Neural cell (in vitro differentiated cells): ENCODE results near the gene GALNT16. TPM values are rescaled to one million over a fixed set of nuclear protein-coding genes. Genes with fewer than 3 reads are reported as not detected.

ENCODE experiments used
- H2AFZ ChIP-seq: fragments of 200-600, 300-800 bp; sonication (generic), shearing (Covaris generic); 2 replicates; pipeline ENCODE4 v1.6.0; 2014; ENCODE audit warnings: low read depth, mild to moderate bottlenecking, antibody characterized with exemption, low read length, moderate library complexity
- H3F3A ChIP-seq: fragments of 200-600 bp; shearing (Covaris generic); 2 replicates; pipeline ENCODE4 v1.6.1; 2016; ENCODE audit warnings: mild to moderate bottlenecking, moderate library complexity, mixed read lengths, antibody characterized with exemption, low read length; ENCODE audit not compliant: insufficient read depth, poor library complexity, severe bottlenecking
- H3K27ac ChIP-seq: fragments of 200-600, 300-800 bp; sonication (generic), shearing (Covaris generic); 2 replicates; pipeline ENCODE4 v1.5.1; 2014; ENCODE audit warnings: mild to moderate bottlenecking, low read length, moderate library complexity
- H3K27me3 ChIP-seq: fragments of 300-800, 200-600 bp; sonication (generic), shearing (Covaris generic); 2 replicates; pipeline ENCODE4 v1.6.0; 2014; ENCODE audit warnings: mild to moderate bottlenecking, low read depth, low read length, moderate library complexity; ENCODE audit not compliant: insufficient read depth
- H3K36me3 ChIP-seq: fragments of 300-800, 200-600 bp; sonication (generic), shearing (Covaris generic); 2 replicates; pipeline ENCODE4 v1.5.1; 2014; ENCODE audit warnings: mild to moderate bottlenecking, antibody characterized with exemption, low read length, moderate library complexity; ENCODE audit not compliant: insufficient read depth
- H3K4me2 ChIP-seq: fragments of 300-800, 200-600 bp; sonication (generic), shearing (Covaris generic); 2 replicates; pipeline ENCODE4 v1.6.0; 2014; ENCODE audit warnings: mild to moderate bottlenecking, low read length
- H3K4me3 ChIP-seq: fragments of 300-800, 200-600 bp; sonication (generic), shearing (Covaris generic); 2 replicates; pipeline ENCODE4 v1.5.1; 2014; ENCODE audit warnings: mild to moderate bottlenecking, low read length, moderate library complexity
- H3K79me2 ChIP-seq: fragments of 200-600 bp; shearing (Covaris generic); replicated peaks from 2 replicates; pipeline ENCODE4 v1.6.0; 2014; ENCODE audit warnings: mild to moderate bottlenecking, low read length, moderate library complexity; ENCODE audit not compliant: insufficient read depth
- H3K9ac ChIP-seq: fragments of 300-800, 200-600 bp; sonication (generic), shearing (Covaris generic); 2 replicates; pipeline ENCODE4 v1.6.1; 2016; ENCODE audit warnings: mild to moderate bottlenecking, low read length, mixed read lengths
- H3K9me2 ChIP-seq: fragments of 200-600 bp; shearing (Covaris generic); 2 replicates; pipeline ENCODE4 v1.6.1; 2016; ENCODE audit warnings: mild to moderate bottlenecking, low read length, mixed read lengths; ENCODE audit not compliant: insufficient read depth
- H3K9me3 ChIP-seq: fragments of 200-600, 300-800 bp; sonication (generic), shearing (Covaris generic); 2 replicates; pipeline ENCODE4 v1.6.1; 2016; ENCODE audit warnings: mild to moderate bottlenecking, mixed run types, low read length, moderate library complexity, mixed read lengths
- H4K20me1 ChIP-seq: fragments of 200-600 bp; shearing (Covaris generic); 2 replicates; pipeline ENCODE4 v1.6.1; 2016; ENCODE audit warnings: mild to moderate bottlenecking, mixed run types; ENCODE audit not compliant: insufficient read depth
- CTCF ChIP-seq: fragments of 450-650 bp; IDR thresholded peaks from 2 replicates; pipeline ENCODE4 v1.5.1; 2014; ENCODE audit warnings: antibody characterized with exemption, mild to moderate bottlenecking, moderate library complexity; ENCODE audit not compliant: poor library complexity, severe bottlenecking
- EP300 ChIP-seq: fragments of 450-650 bp; conservative IDR thresholded peaks from 2 replicates; pipeline ENCODE4 v1.6.1; 2014; ENCODE audit warnings: antibody characterized with exemption, mild to moderate bottlenecking, moderate library complexity; ENCODE audit not compliant: poor library complexity, severe bottlenecking
- EZH2 ChIP-seq: fragments of 200-600, 300-800 bp; shearing (Covaris generic), sonication (generic); IDR thresholded peaks from 2 replicates; pipeline ENCODE4 v1.6.1; 2014; ENCODE audit warnings: antibody characterized with exemption, low read length, borderline replicate concordance, mild to moderate bottlenecking; ENCODE audit not compliant: insufficient read depth, poor library complexity, severe bottlenecking
- MXI1 ChIP-seq: fragments of 450-650 bp; conservative IDR thresholded peaks from 2 replicates; pipeline ENCODE4 v1.6.1; 2014; ENCODE audit warnings: antibody characterized with exemption, mild to moderate bottlenecking; ENCODE audit not compliant: poor library complexity, severe bottlenecking
- POLR2AphosphoS5 ChIP-seq: IDR thresholded peaks from 2 replicates; pipeline ENCODE4 v1.6.1; 2012
- RAD21 ChIP-seq: fragments of 450-650 bp; conservative IDR thresholded peaks from 2 replicates; pipeline ENCODE4 v1.6.1; 2014; ENCODE audit warnings: antibody characterized with exemption, mild to moderate bottlenecking, moderate library complexity
- REST ChIP-seq: IDR thresholded peaks from 2 replicates; pipeline ENCODE4 v1.6.1; 2012; ENCODE audit warnings: borderline replicate concordance
- SMC3 ChIP-seq: fragments of 450-650 bp; conservative IDR thresholded peaks from 2 replicates; pipeline ENCODE4 v1.6.1; 2014; ENCODE audit warnings: antibody characterized with exemption, mild to moderate bottlenecking, moderate library complexity; ENCODE audit not compliant: poor library complexity
- TAF1 ChIP-seq: IDR thresholded peaks from 2 replicates; pipeline ENCODE4 v1.6.1; 2012; ENCODE audit warnings: low read depth
- polyA plus RNA-seq: library from polyadenylated mRNA; depleted of rRNA; stranded (reverse); fragments of >200 nt; gene quantifications from 2 replicates; pipeline ENCODE4 v1.2.3, GENCODE V29; 2014

The GALNT16 gene
- polyA plus RNA-seq, 1 donor from 2014 or later, result 23.8 TPM

DNA sequence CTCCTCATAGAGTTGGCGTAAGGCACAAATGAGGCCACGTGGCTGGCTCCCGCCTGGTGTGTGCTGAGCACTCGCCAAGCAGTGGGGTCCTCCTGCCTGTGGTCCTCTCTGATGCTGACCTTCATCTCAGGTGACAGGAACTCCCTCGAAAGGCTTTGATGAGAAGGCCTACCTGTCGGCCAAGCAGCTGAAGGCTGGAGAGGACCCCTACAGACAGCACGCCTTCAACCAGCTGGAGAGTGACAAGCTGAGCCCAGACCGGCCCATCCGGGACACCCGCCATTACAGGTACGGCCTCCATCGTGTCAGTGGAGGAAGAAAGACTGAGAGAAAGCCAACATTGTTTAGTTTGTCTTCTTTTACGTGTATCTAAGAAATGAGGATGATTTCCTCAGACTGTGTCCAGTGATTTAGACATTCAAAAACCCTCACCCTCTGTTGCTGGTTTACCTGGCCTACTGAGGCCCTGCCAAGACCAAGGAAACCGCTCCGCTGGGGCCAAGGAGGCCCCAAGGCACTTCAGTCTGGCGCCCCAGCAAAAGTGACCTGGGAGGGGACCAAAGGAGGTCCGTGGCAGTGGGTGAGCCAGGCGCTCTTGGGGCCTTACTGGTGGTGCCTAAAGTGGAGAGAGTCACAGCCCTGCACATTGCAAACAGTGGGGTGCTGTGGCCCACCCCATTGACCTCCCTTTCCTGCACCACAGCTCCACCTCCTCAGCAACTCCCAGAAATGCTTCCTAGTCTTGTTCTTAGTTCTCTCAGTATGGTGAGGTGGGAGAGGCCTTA lies 60.8 kb downstream of the GALNT16 start:
- Histone ChIP-seq H3F3A (no peaks in the 10 kb centered on the region), H3K9ac (no peak overlapping the region), H3K4me3 (no peak overlapping the region), H3K9me3 (no peaks in the 10 kb centered on the region), H3K27me3 (no peaks in the 10 kb centered on the region), H3K9me2 (no peaks in the 10 kb centered on the region), H3K79me2 (no peaks in the 10 kb centered on the region), H3K27ac (no peak overlapping the region), H4K20me1 (no peaks in the 10 kb centered on the region), H2AFZ (no peak overlapping the region), H3K4me2 (no peak overlapping the region), H3K36me3 (no peaks in the 10 kb centered on the region)
- no peak for TF ChIP-seq EP300
- TF ChIP-seq POLR2AphosphoS5, result no peak
- no peak for TF ChIP-seq CTCF
- TF ChIP-seq EZH2, result no peak
- no peak for TF ChIP-seq TAF1
- TF ChIP-seq SMC3, result no peak
- no peak for TF ChIP-seq MXI1
- TF ChIP-seq REST, result no peak
- no peak for TF ChIP-seq RAD21

GRCh38 chr14:69321601-69322330 lies 61.8 kb downstream of the GALNT16 start:
- TF ChIP-seq EP300, result no peak
- TF ChIP-seq CTCF, result no peak
- no peak for TF ChIP-seq TAF1
- no peak for TF ChIP-seq REST
- no peak for TF ChIP-seq POLR2AphosphoS5
- no peak for TF ChIP-seq MXI1
- no peak for TF ChIP-seq RAD21
- H3K27ac ChIP-seq, result no peak overlapping the region
- H3K4me2 ChIP-seq, result no peak overlapping the region
- no peaks in the 10 kb centered on the region for H3K27me3 ChIP-seq
- no peaks in the 10 kb centered on the region for H3K36me3 ChIP-seq
- H3K79me2 ChIP-seq, result no peaks in the 10 kb centered on the region
- no peaks in the 10 kb centered on the region for H3K9me2 ChIP-seq
- no peak overlapping the region for H3K4me3 ChIP-seq
- H3F3A ChIP-seq, result no peaks in the 10 kb centered on the region
- no peak overlapping the region for H2AFZ ChIP-seq
- no peaks in the 10 kb centered on the region for H4K20me1 ChIP-seq
- no peak overlapping the region for H3K9ac ChIP-seq
- H3K9me3 ChIP-seq, result no peaks in the 10 kb centered on the region
